Thyroid gland (tissue), 4 donors: Measurements from ENCODE around the gene WAPL. TPM values are rescaled to one million over a fixed set of nuclear protein-coding genes. Genes with fewer than 3 reads are reported as not detected.

Experiments used
- DNase-seq, 2 donors: peaks; one replicate each; pipeline ENCODE4 v3.0.0-alpha.2; 2019
- H3K27ac ChIP-seq, 3 donors: fragments of 200-600 bp; sonication (generic); 1 replicate in 2 of 3; 2 replicates in 1 of 3; pipeline ENCODE4 v1.5.1; 2016 to 2019; ENCODE audit warnings: mild to moderate bottlenecking in 1 of 3, moderate library complexity in 1 of 3
- H3K27me3 ChIP-seq: fragments of 200-600 bp; sonication (generic); one replicate; pipeline ENCODE4 v1.5.1; 2019
- H3K36me3 ChIP-seq, 2 donors: fragments of 200-600 bp; sonication (generic); one replicate each; pipeline ENCODE4 v1.5.1; 2016 to 2019
- H3K4me1 ChIP-seq, 2 donors: fragments of 200-600 bp; sonication (generic); one replicate each; pipeline ENCODE4 v1.5.1; 2017 to 2019
- H3K4me3 ChIP-seq, 3 donors: fragments of 200-600 bp; sonication (generic); replicated peaks in 1 of 3; 1 replicate in 2 of 3; 2 replicates in 1 of 3; pipeline ENCODE4 v1.5.1; 2016; ENCODE audit warnings: mild to moderate bottlenecking in 1 of 3
- H3K9me3 ChIP-seq: fragments of 200-600 bp; sonication (generic); one replicate; pipeline ENCODE4 v1.5.1; 2017
- POLR2A ChIP-seq, 2 donors: fragments of 450-650 bp; IDR thresholded peaks; one replicate each; pipeline ENCODE4 v1.6.1; 2017; ENCODE audit warnings: antibody characterized with exemption in 2 of 2, mild to moderate bottlenecking in 2 of 2, moderate library complexity in 1 of 2
- WGBS, 2 donors: methylation state at CpG; one replicate each; pipeline ENCODE4 v1.1.5; 2017; 5-methylcytosine and 5-hydroxymethylcytosine counted together
- intact Hi-C: fragments of 100-400 bp; cut with DNase I; formaldehyde crosslinking; loops from one replicate; pipeline ENCODE4 v1.15.1; 2023
- total RNA-seq, 4 donors: library from RNA; depleted of rRNA; stranded (reverse); fragments of >200 nt; gene quantifications; one replicate each; pipeline ENCODE4 v1.2.3, GENCODE V29; 2016
- TF ChIP-seq, protein P1 (sequence below), 6 experiments: fragments of 200-600 bp in 3 of 6; fragments of 450-650 bp in 3 of 6; sonication (generic) in 3 of 6; IDR thresholded peaks; one replicate each; pipeline ENCODE4 v1.5.1; 2016 to 2019; ENCODE audit warnings: antibody characterized with exemption in 6 of 6, mild to moderate bottlenecking in 2 of 6, inconsistent platforms in 1 of 6, moderate library complexity in 1 of 6

The WAPL gene
- total RNA-seq, 4 donors from 2014 or later = 44.2 to 62.1 (median 51.7) TPM

DNA sequence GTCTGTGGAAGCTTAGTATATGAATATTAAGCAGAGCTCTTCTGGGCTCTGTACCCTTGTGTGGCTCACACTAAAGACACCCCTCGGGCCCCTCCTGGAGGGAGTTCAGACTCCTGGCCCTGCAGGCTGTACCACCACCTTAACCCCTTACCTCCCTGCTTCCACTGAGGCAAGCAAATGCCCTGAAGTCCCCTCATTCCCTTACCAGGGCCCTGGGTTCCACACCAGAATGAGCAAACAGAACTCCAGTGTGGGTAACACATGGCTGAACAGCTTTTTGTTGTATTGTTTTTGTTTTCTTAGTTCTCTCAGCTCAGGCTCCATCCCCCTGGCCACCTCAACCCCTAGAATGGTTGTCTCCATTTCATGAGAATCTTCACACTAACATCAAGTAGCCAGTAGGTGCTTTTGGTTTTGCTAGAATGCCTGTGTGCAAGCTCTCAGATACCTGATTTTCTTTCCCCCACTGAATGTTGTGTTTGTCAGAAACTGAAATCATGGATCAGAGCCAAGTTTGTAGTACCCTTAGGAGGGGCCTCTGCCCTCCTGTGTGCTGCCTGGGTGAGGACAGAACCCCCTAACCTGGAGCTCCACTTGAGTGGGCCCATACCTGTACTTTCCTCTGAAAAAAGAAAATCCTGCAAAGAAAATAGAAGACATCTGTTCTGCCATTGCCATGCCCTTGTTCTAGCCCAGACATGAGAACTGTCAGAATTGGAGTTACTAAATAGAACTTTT lies 2.8 kb upstream of the WAPL start:
- Histone ChIP-seq H3K4me3 (no peak overlapping the region), H3K4me1 (peaks cover 53 to 72% of the 10 kb centered on the region in 2 donors), H3K9me3 (no peaks in the 10 kb centered on the region), H3K27me3 (no peaks in the 10 kb centered on the region), H3K36me3 (no peaks in the 10 kb centered on the region), H3K27ac (peak overlapping the region; percentile 69 to 85 (median 82))
- 8 to 31% methylated on average over 1 of the region's 1 CpG for WGBS, 2 donors
- intact Hi-C loops = loop anchor here (5.0 kb wide), 2 partner anchors 63 to 122 kb away; no protein-coding TSS in a partner anchor
- DNase-seq = peak; percentile 57 to 69
- TF ChIP-seq, protein P1, sequence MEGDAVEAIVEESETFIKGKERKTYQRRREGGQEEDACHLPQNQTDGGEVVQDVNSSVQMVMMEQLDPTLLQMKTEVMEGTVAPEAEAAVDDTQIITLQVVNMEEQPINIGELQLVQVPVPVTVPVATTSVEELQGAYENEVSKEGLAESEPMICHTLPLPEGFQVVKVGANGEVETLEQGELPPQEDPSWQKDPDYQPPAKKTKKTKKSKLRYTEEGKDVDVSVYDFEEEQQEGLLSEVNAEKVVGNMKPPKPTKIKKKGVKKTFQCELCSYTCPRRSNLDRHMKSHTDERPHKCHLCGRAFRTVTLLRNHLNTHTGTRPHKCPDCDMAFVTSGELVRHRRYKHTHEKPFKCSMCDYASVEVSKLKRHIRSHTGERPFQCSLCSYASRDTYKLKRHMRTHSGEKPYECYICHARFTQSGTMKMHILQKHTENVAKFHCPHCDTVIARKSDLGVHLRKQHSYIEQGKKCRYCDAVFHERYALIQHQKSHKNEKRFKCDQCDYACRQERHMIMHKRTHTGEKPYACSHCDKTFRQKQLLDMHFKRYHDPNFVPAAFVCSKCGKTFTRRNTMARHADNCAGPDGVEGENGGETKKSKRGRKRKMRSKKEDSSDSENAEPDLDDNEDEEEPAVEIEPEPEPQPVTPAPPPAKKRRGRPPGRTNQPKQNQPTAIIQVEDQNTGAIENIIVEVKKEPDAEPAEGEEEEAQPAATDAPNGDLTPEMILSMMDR (IDR thresholded peaks at IDR 0.05) = peak in 2 of 6 experiments; percentile 16 to 28
- TF ChIP-seq POLR2A (IDR thresholded peaks at IDR 0.05) = no peak

DNA sequence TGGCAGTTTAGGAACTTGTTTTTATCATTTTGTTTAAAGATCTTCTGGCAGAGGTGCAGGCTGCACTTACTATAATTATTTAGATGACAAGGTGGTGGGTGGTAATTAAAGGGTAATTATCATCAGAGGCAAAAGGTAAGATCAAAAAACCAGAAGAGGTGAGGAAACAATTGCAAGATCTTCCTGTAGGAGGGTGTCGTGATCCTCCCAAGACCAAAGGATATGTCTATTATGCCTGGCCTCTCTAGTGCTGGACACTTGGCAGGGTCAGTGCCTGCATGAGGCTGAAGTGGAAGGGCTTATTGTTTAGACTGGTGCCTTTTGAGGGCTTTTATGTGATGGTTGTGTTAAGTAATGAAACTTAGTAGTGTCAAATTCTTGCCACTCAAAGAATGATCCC lies 1.8 kb upstream of the WAPL start:
- DNase-seq = peak; percentile 85
- Histone ChIP-seq H3K27me3 (no peaks in the 10 kb centered on the region), H3K4me1 (peaks cover 55 to 76% of the 10 kb centered on the region in 2 donors), H3K36me3 (no peaks in the 10 kb centered on the region), H3K4me3 (no peak overlapping the region), H3K27ac (peak overlapping the region; percentile 69 to 85 (median 82)), H3K9me3 (no peaks in the 10 kb centered on the region)
- intact Hi-C loops = loop anchor here (5.0 kb wide), 2 partner anchors 64 to 121 kb away; no protein-coding TSS in a partner anchor
- TF ChIP-seq POLR2A (IDR thresholded peaks at IDR 0.05) = no peak
- TF ChIP-seq, protein P1 (IDR thresholded peaks at IDR 0.05) = peak in 5 of 6 experiments; percentile 46 to 88 (median 76)
- WGBS, 2 donors = 25 to 26% methylated on average over 1 of the region's 1 CpG

DNA sequence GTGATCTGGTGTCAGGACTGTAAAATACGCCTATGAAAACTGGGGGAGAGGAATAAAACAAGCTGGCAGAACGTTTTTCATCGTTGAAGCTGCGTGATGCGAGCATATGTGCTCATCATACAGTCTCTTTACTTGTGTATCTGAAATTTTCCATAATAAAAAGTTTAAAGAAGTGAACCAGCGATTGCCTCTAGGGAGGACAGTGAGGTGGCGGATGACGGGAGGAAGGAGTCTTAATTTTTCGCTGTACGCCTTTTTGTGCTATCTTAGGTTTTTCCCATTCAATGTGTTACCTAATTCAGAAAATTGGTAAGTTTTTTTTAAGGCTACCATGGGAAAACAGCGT lies 891 bp upstream of the WAPL start:
- TF ChIP-seq, protein P1 (IDR thresholded peaks at IDR 0.05) = no peak
- TF ChIP-seq POLR2A (IDR thresholded peaks at IDR 0.05) = no peak
- Histone ChIP-seq H3K36me3 (no peaks in the 10 kb centered on the region), H3K27ac (peak overlapping the region in 2 of 3 donors; percentile 52 to 97), H3K4me1 (peaks cover 54 to 75% of the 10 kb centered on the region in 2 donors), H3K4me3 (peak overlapping the region; percentile 32 to 97 (median 54)), H3K9me3 (no peaks in the 10 kb centered on the region), H3K27me3 (no peaks in the 10 kb centered on the region)
- no peak for DNase-seq
- intact Hi-C loops = loop anchor here (5.0 kb wide), 2 partner anchors 65 to 120 kb away; no protein-coding TSS in a partner anchor
- 27 to 32% methylated on average over 11 of the region's 11 CpGs for WGBS, 2 donors

DNA sequence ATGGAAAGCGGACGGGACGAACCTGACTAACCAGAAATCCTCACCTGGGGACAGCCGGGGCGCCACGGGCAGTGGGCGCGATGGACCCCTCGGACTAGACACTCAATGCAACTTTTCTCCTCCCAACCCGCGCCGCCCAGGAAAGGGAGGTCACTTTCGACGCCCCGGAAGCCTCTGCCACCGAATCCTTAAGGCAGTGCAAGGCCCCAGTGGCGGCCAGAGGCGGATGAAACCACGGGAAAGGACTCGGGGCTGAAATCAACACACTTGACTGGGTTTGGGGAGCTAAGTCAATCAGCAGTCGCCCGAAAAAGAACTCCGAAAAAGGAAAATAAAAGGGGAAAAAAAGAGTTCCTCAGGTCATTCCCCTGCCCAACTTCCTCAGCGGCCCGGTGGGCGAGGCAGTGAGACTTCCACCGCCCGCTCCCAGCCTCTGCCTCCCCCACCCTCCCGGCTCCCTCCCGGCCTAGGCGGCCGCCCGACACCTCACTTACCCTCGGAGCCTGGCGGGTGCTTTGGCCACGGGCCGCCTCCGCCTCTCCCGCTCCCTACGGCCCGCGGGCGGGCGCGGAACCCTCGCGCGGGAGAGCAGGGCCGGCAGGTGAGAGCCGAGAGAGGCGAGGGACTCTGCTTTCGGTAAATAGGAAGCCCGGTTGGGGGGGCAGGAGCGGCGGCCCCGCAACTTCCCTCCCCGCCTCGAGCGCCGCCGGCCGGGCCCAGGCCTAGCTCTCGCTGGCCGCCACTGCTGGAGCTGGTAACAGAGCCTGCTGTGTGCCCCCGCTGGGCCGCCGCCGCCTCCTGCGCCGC lies 518 bp downstream of the WAPL start:
- H3K27me3 ChIP-seq = no peaks in the 10 kb centered on the region
- TF ChIP-seq POLR2A (IDR thresholded peaks at IDR 0.05) = peak in 1 of 2 donors; percentile 46
- TF ChIP-seq, protein P1 (IDR thresholded peaks at IDR 0.05) = no peak
- 0 to 1% methylated on average over 43 to 53 of the region's 70 CpGs for WGBS, 2 donors
- peaks cover 53 to 63% of the 10 kb centered on the region in 2 donors for H3K4me1 ChIP-seq
- no peaks in the 10 kb centered on the region for H3K36me3 ChIP-seq
- peak overlapping the region; percentile 79 to 97 (median 96) for H3K4me3 ChIP-seq
- H3K9me3 ChIP-seq = no peaks in the 10 kb centered on the region
- H3K27ac ChIP-seq = peak overlapping the region; percentile 85 to 97 (median 89)
- peak; percentile 62 to 70 for DNase-seq
- intact Hi-C loops = loop anchor here (5.0 kb wide), 2 partner anchors 66 to 119 kb away; no protein-coding TSS in a partner anchor
